Ascending aorta (tissue), 2 donors: ENCODE data around the gene NOM1. TPM values are rescaled to one million over a fixed set of nuclear protein-coding genes. Genes with fewer than 3 reads are reported as not detected.
"Not testable (repeated sequence)": the region's sequence is repeated elsewhere in the genome, so short reads cannot be mapped to it uniquely, and the experiment has no call there.

Source experiments
- DNase-seq, 2 donors: peaks; one replicate each; pipeline ENCODE4 v3.0.0-alpha.2; 2019; ENCODE audit warnings: low spot score in 2 of 2
- H3K27ac ChIP-seq, 2 donors: fragments of 200-600 bp; sonication (generic); one replicate each; pipeline ENCODE4 v1.5.1; 2016 to 2017; ENCODE audit warnings: mild to moderate bottlenecking in 1 of 2
- H3K27me3 ChIP-seq: fragments of 200-600 bp; sonication (generic); one replicate; pipeline ENCODE4 v1.5.1; 2017
- H3K36me3 ChIP-seq, 2 donors: fragments of 200-600 bp; sonication (generic); one replicate each; pipeline ENCODE4 v1.5.1; 2016
- H3K4me1 ChIP-seq, 2 donors: fragments of 200-600 bp; sonication (generic); one replicate each; pipeline ENCODE4 v1.5.1; 2016 to 2017; ENCODE audit warnings: mild to moderate bottlenecking in 1 of 2
- H3K4me3 ChIP-seq, 2 donors: fragments of 200-600 bp; sonication (generic); one replicate each; pipeline ENCODE4 v1.5.1; 2016 to 2017; ENCODE audit warnings: mild to moderate bottlenecking in 1 of 2
- H3K9me3 ChIP-seq, 2 donors: fragments of 200-600 bp; sonication (generic); one replicate each; pipeline ENCODE4 v1.5.1; 2016
- CTCF ChIP-seq, 3 experiments: fragments of 200-600 bp in 2 of 3; fragments of 450-650 bp in 1 of 3; sonication (generic) in 2 of 3; IDR thresholded peaks; one replicate each; pipeline ENCODE4 v1.5.1; 2016 to 2019; ENCODE audit warnings: antibody characterized with exemption in 3 of 3, mild to moderate bottlenecking in 1 of 3, moderate library complexity in 1 of 3
- intact Hi-C: fragments of 100-400 bp; cut with DNase I; formaldehyde crosslinking; loops from one replicate; pipeline ENCODE4 v1.15.1; 2023
- total RNA-seq: library from RNA; depleted of rRNA; stranded (reverse); fragments of >200 nt; gene quantifications from one replicate; pipeline ENCODE4 v1.1.0, GENCODE V29; 2016

NOM1 gene
- total RNA-seq, 1 donor from 2014 or later, result 16.1 TPM

- Histone ChIP-seq H3K4me3 (no peak overlapping the region), H3K27ac (no peak overlapping the region), H3K36me3 (no peaks in the 10 kb centered on the region), H3K9me3 (no peaks in the 10 kb centered on the region), H3K4me1 (no peaks in the 10 kb centered on the region), H3K27me3 (no peaks in the 10 kb centered on the region)
- intact Hi-C loops, result no loop called here
- no peak for TF ChIP-seq CTCF (IDR thresholded peaks at IDR 0.05)
- no peak for DNase-seq
These were observed 30.9 kb upstream of the NOM1 start for GRCh38 chr7:156918635-156919034.

- Histone ChIP-seq H3K27me3 (no peaks in the 10 kb centered on the region), H3K4me1 (no peaks in the 10 kb centered on the region), H3K9me3 (no peaks in the 10 kb centered on the region), H3K36me3 (no peaks in the 10 kb centered on the region), H3K27ac (no peak overlapping the region), H3K4me3 (no peak overlapping the region)
- DNase-seq, result no peak
- no peak for TF ChIP-seq CTCF (IDR thresholded peaks at IDR 0.05)
- intact Hi-C loops, result no loop called here
These were observed 30.3 kb upstream of the NOM1 start for GRCh38 chr7:156919132-156919713.

DNA sequence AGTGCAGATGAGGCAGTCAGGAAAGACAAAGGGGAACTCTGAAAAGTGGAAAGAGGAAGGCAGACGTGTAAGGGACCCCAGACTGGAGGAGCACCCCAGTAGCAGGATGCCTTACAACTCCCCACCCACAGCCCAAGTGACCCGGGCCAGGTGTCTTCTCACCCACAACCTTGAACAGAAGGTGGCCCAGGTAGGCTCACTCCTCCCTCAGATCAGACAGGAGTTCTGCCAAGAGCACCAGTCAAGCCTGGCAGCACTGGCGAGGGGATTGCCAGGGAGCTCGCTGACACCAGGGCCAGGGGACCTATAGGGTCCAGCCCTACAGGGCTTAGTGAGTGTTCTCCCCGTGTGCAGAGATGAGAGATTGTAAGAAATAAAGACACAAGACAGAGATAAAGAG, 29.4 kb upstream of the NOM1 start:
- no peak overlapping the region for H3K4me3 ChIP-seq
- intact Hi-C loops, result no loop called here
- no peaks in the 10 kb centered on the region for H3K36me3 ChIP-seq
- no peaks in the 10 kb centered on the region for H3K27me3 ChIP-seq
- H3K27ac ChIP-seq, result no peak overlapping the region
- no peaks in the 10 kb centered on the region for H3K9me3 ChIP-seq
- no peak for DNase-seq
- no peaks in the 10 kb centered on the region for H3K4me1 ChIP-seq
- TF ChIP-seq CTCF (IDR thresholded peaks at IDR 0.05), result no peak

DNA sequence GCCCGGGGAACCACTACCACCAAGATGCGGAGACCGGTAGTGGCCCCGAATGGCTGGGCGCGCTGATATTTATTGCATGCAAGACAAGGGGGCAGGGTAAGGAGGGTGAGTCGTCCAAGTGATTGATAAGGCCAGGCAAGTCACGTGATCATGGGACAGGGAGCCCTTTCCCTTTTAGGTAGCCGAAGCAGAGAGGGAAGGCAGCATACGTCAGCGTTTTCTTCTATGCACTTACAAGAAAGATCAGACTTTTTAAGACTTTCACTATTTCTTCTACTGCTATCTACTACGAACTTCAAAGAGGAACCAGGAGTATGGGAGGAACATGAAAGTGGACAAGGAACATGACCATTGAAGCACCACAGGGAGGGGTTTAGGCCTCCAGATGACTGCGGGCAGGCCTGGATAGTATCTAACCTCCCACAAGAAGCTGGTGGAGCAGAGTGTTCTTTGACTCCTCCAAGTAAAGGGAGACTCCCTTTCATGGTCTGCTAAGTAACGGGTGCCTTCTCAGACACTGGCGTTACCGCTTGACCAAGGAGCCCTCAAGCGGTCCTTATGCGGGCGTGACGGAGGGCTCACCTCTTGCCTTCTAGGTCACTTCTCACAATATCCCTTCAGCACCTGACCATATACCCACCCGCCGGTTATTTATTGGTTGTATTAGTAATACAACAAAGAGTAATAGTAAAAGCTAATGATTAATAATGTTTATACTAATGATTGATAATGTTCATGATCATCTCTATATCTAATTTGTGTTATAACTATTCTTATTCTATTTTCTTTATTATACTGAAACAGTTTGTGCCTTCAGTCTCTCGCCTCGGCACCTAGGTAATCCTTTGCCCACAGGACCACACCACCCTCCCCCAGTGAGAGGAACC, 28.8 kb upstream of the NOM1 start:
- H3K4me1 ChIP-seq, H3K27ac ChIP-seq, H3K36me3 ChIP-seq, H3K4me3 ChIP-seq, H3K27me3 ChIP-seq, intact Hi-C loops, DNase-seq, H3K9me3 ChIP-seq: not testable (repeated sequence)

- H3K27me3 ChIP-seq, DNase-seq, H3K36me3 ChIP-seq, H3K4me3 ChIP-seq, H3K9me3 ChIP-seq, intact Hi-C loops, H3K4me1 ChIP-seq, H3K27ac ChIP-seq: not testable (repeated sequence)
These were observed 27.2 kb upstream of the NOM1 start for GRCh38 chr7:156922304-156922703.

GRCh38 chr7:156925821-156926220, 23.7 kb upstream of the NOM1 start:
- H3K36me3 ChIP-seq, H3K4me1 ChIP-seq, H3K27ac ChIP-seq, H3K27me3 ChIP-seq, DNase-seq, H3K9me3 ChIP-seq, H3K4me3 ChIP-seq, intact Hi-C loops: not testable (repeated sequence)

DNA sequence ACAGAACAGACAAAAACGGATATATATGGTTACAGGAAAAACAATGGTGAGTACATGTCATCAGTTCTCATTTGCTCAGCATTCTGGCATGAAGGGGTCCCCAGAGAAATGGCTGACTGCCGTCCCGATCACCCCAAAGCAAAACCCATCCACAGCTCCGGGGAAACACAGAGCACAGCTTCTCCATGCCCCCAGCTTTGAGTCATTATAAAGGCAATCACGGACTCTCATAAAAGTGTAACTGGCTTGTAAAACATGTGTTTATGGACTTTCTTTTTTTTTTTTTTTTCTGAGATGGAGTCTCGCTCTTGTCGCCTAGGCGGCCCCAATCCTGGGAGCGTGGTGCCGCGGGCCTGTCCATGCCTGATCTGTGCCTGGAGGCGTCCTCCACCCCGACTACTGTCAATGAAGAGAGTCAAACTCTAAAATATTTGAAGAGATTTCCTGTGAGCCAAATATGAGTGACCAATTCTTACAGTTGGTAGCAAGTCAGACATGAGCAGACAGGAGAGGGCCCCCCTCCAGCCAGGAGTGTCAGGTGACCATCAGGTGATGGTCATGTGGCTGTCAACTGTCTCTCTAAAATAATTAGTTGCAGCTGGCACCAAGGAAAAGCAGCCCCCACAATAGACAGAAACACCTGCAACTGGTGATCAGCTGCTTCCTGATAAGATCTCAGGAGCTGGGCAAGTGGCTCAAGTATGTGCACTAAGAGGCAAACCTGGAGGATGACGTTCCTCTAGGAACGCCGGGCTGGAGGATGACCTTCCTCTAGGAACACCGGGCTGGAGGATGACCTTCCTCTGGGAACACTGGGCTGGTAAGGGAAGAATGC, 21.7 kb upstream of the NOM1 start:
- DNase-seq, result no peak
- Histone ChIP-seq H3K27me3 (no peaks in the 10 kb centered on the region), H3K36me3 (no peaks in the 10 kb centered on the region), H3K4me3 (no peak overlapping the region), H3K9me3 (no peaks in the 10 kb centered on the region), H3K27ac (no peak overlapping the region), H3K4me1 (no peaks in the 10 kb centered on the region)
- intact Hi-C loops, result no loop called here
- TF ChIP-seq CTCF (IDR thresholded peaks at IDR 0.05), result no peak
